Measurements from ENCODE around the gene ATXN1.
"Not testable (repeated sequence)": the region's sequence is repeated elsewhere in the genome, so short reads cannot be mapped to it uniquely, and the experiment has no call there.

Gene ATXN1

GRCh38 chr6:16392010-16392409 lies 369.2 kb downstream of the ATXN1 start:
- Histone ChIP-seq H3K27me3 (ENCODE audit: insufficient read depth, low read depth) (no peaks in the 10 kb centered on the region), H3K9ac (no peak overlapping the region), H3K4me2 (no peak overlapping the region), H3K4me3 (IDR thresholded peaks at IDR 0.05; ENCODE audit: insufficient read depth, low read depth, low read length) (no peak overlapping the region), H3K36me3 (ENCODE audit: insufficient read depth) (no peaks in the 10 kb centered on the region), H2AFZ (ENCODE audit: low read depth) (no peak overlapping the region), H3K27ac (no peak overlapping the region), H3K4me1 (ENCODE audit: low read depth, poor library complexity, severe bottlenecking) (no peaks in the 10 kb centered on the region), H4K20me1 (ENCODE audit: insufficient read depth) (no peaks in the 10 kb centered on the region), H3K79me2 (ENCODE audit: insufficient read depth, low read depth) (no peaks in the 10 kb centered on the region)
- TF ChIP-seq CTCF (conservative IDR thresholded peaks at IDR 0.05; ENCODE audit: low read depth, low read length) = no peak

DNA sequence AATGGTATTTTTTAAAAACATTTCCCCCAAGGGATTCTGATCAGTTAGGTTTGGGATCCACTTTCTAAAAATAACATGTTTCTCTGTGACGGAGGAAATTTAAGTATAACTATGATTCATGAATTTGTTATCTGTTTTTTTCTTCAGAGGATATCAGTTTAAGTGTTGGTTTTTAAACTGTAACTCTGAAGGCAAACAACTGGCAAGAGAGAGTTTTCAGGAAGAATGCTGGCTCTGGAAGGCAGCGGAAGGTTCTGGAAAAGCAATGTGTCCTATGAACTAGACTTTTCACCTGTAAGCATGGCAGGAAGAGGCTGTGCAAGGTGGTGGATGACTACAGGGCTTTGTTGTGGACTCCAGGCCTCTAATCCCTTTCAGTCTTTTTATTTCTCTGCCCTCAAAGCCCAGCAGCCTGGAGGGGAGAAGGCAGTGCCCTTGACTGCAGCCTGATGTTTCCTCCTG lies 369.8 kb downstream of the ATXN1 start:
- no peaks in the 10 kb centered on the region for H3K4me1 ChIP-seq (ENCODE audit: low read depth, poor library complexity, severe bottlenecking)
- no peak for TF ChIP-seq CTCF (conservative IDR thresholded peaks at IDR 0.05; ENCODE audit: low read depth, low read length)
- H3K27me3 ChIP-seq (ENCODE audit: insufficient read depth, low read depth) = no peaks in the 10 kb centered on the region
- no peaks in the 10 kb centered on the region for H4K20me1 ChIP-seq (ENCODE audit: insufficient read depth)
- H3K27ac ChIP-seq = no peak overlapping the region
- no peak overlapping the region for H3K4me3 ChIP-seq (IDR thresholded peaks at IDR 0.05; ENCODE audit: insufficient read depth, low read depth, low read length)
- H3K4me2 ChIP-seq = no peak overlapping the region
- H2AFZ ChIP-seq (ENCODE audit: low read depth) = no peak overlapping the region
- H3K9ac ChIP-seq = no peak overlapping the region
- no peaks in the 10 kb centered on the region for H3K36me3 ChIP-seq (ENCODE audit: insufficient read depth)
- no peaks in the 10 kb centered on the region for H3K79me2 ChIP-seq (ENCODE audit: insufficient read depth, low read depth)

DNA sequence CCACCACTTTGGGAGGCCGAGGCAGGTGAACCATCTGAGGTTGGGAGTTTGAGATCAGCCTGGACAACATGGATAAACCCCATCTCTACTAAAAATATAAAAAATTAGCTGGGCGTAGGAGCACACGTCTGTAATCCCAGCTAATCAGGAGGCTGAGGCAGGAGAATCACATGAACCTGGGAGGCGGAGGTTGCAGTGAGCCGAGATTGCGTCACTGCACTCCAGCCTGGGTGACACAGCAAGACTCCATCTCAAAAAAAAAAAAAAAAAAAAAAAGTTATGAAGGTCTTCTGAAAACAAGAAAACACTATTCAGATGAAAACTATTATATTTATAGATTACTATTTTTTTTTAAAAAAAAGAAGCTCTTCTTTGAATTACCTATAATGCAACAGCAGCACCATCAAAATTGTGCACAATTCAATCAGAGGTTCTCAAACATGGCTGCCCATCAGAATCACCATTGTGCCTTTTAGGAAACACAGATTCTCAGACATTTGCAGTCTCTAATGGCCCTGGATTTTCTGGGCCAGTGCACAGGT lies 370.3 kb downstream of the ATXN1 start:
- H3K36me3 ChIP-seq (ENCODE audit: insufficient read depth); H3K9ac ChIP-seq; H3K79me2 ChIP-seq (ENCODE audit: insufficient read depth, low read depth); H3K4me1 ChIP-seq (ENCODE audit: low read depth, poor library complexity, severe bottlenecking); H3K27me3 ChIP-seq (ENCODE audit: insufficient read depth, low read depth); H2AFZ ChIP-seq (ENCODE audit: low read depth); H3K4me2 ChIP-seq; H3K4me3 ChIP-seq (IDR thresholded peaks at IDR 0.05; ENCODE audit: insufficient read depth, low read depth, low read length); H3K27ac ChIP-seq; H4K20me1 ChIP-seq (ENCODE audit: insufficient read depth): not testable (repeated sequence)

DNA sequence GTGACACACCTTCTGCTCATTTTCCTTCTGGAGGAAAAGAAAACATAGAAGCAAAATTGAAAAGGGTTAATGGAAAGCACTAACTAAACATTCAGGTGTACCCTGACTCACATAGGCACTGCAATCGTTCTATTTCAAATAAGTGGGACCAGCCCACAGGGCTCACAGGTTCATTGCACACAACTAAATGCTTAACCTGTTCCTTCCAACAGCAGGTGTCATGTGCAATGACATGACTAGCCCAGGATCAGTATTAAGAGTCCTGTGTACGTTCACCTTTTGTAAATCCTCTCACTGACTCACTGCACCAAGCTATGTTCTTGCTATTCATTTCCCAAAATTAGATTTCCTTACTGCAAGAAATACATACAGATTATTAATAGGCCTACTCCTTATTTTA lies 371.6 kb downstream of the ATXN1 start:
- Histone ChIP-seq H3K79me2 (ENCODE audit: insufficient read depth, low read depth) (no peaks in the 10 kb centered on the region), H3K4me1 (ENCODE audit: low read depth, poor library complexity, severe bottlenecking) (no peaks in the 10 kb centered on the region), H3K4me3 (IDR thresholded peaks at IDR 0.05; ENCODE audit: insufficient read depth, low read depth, low read length) (no peak overlapping the region), H3K27me3 (ENCODE audit: insufficient read depth, low read depth) (no peaks in the 10 kb centered on the region), H3K27ac (no peak overlapping the region), H3K36me3 (ENCODE audit: insufficient read depth) (no peaks in the 10 kb centered on the region), H3K4me2 (no peak overlapping the region), H4K20me1 (ENCODE audit: insufficient read depth) (no peaks in the 10 kb centered on the region), H2AFZ (ENCODE audit: low read depth) (no peak overlapping the region), H3K9ac (no peak overlapping the region)
- no peak for TF ChIP-seq CTCF (conservative IDR thresholded peaks at IDR 0.05; ENCODE audit: low read depth, low read length)

- Histone ChIP-seq H2AFZ (ENCODE audit: low read depth) (no peak overlapping the region), H3K9ac (no peak overlapping the region), H3K27ac (no peak overlapping the region), H3K36me3 (ENCODE audit: insufficient read depth) (no peaks in the 10 kb centered on the region), H3K4me3 (IDR thresholded peaks at IDR 0.05; ENCODE audit: insufficient read depth, low read depth, low read length) (no peak overlapping the region), H3K4me1 (ENCODE audit: low read depth, poor library complexity, severe bottlenecking) (no peaks in the 10 kb centered on the region), H3K4me2 (no peak overlapping the region), H3K27me3 (ENCODE audit: insufficient read depth, low read depth) (no peaks in the 10 kb centered on the region), H4K20me1 (ENCODE audit: insufficient read depth) (no peaks in the 10 kb centered on the region), H3K79me2 (ENCODE audit: insufficient read depth, low read depth) (no peaks in the 10 kb centered on the region)
- no peak for TF ChIP-seq CTCF (conservative IDR thresholded peaks at IDR 0.05; ENCODE audit: low read depth, low read length)
Measured at GRCh38 chr6:16388488-16388887, 372.8 kb downstream of the ATXN1 start.

Data from KMS-11 (cell line).